UCSD-AML1 (cell line): ENCODE data around the gene RD3L.

Experiments
- DNase-seq: peaks from one replicate; lab custom pipeline; 2025; ENCODE audit not compliant: unreplicated experiment; lab: John Stamatoyannopoulos, UW

RD3L gene

DNA sequence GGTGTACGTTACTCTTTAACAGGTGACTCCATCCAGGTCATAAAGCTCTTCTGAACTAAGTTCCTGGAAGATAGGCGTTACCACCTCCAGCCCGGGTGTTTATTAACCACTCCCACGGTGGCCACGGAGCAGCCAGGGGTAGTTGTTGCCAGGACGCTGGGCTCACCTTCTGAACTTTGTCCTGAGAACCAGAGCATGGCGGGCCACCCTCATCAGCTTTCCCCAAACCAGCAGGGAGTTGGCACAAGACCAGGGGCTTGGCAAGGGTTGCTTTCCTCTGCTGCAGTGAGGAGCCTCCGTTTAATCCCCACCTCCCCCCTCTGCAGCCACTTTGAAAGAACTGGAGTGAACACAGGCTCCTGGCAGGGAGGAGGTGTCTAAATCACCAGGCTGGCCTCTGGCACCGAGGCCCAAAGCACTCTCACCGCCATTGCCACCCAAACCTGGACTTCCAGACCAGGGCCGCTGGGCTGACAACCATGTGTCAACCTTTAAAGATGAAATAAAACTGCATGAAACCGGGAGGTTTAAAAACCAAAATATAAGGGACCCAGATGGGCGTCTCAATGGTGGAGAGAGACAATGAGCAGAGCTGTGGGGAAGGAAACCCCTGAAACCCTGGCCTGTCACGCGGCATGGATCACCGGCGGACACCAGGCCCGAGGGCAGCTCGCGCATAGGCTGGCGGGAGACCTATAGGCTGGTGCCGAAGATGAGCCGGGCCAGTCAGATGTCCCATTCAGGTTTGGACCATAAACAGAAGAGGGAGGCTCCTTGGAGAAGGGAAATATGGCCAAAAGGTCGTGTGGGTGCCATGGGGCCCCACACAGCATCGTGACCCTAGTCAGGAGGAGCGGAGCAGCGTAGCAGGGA, 45.0 kb downstream of the RD3L start:
- no peak for DNase-seq

DNA sequence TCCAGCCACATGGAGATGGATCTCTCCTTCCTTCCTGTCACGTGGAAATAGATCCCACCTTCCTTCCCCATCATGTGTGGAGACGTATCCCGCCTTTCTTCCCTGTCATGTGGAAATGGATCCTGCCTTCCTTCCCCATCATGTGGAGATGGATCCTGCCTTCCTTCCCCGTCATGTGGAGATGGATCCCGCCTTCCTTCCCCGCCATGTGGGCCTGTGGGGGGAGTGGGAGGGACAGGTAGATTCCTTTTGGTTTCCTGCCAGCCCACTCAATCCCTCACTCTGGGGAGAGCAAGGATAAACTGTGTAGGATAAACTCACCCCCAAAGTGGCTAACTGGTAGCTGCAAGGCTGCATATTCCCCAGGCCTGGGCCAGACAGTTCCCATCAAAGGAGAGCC, 45.8 kb downstream of the RD3L start:
- DNase-seq = no peak

DNA sequence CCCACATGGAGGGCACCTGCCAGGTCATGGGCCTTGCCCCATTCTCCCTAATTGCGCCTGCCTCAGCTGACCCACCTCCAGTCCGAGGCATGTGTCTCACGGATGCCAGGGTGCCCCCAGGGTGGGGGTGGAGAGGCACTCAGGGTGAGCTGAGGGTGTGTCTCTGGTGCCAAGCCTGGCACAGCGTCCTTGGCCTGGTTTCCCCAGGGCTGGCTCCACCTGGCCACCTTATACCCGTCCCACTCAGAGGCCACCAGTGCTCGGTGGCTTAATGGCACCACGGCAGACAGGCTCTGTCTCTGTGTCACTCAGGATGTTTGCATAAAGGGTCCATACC, 47.6 kb downstream of the RD3L start:
- DNase-seq = no peak

DNA sequence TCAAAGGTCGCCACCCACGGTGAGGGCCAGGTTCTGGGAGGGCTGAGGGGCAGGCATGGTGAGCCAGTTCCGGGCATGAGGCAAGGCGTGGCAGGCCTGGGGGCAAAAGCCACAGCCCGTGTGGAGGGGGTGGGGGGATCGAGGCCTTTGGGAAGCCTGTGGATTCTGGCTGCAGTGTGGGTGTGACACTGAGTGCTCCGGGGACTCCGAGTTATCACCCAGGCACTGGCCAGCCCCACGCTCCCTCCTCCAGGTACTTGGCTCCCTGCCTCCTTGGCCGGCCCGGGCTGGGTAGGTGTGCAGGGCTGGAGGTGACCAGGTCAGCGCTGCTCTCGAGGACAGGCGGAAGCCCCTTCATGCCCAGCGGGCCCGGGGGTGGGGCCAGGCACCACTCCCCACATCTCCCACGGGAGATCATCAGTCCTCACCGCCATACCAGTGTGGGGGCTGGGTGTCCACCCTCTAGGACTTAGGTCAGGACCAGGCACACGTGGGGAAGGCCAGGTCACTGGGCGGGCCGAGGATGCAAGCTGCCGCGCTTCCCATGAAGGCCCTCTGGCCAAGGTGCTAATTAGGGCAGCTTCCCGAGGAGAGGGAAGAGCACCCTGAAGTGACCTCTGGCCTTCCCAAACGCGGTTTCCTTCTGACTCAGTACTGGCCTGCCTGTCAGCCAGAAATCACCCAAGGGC, 48.2 kb downstream of the RD3L start:
- no peak for DNase-seq

DNA sequence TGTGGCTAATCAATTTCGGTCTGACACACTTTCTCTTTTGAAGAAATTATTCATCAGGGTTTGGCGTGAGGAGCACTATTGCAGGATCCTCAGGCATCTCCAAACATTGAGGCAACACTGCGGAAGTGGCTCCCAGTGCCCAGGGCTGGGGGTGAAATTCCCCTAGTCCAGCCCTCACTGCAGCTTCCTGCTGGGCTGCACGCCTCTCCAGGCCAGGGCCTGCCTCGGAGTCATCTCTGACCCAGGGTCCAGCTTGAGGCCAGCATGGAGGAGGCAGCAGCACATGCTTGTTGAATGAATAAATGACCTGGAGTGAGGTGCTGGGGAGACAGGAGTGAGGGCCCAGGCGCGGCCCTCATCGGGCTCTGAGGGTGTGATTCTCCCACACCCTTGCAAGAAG, 50.1 kb downstream of the RD3L start:
- no peak for DNase-seq

DNA sequence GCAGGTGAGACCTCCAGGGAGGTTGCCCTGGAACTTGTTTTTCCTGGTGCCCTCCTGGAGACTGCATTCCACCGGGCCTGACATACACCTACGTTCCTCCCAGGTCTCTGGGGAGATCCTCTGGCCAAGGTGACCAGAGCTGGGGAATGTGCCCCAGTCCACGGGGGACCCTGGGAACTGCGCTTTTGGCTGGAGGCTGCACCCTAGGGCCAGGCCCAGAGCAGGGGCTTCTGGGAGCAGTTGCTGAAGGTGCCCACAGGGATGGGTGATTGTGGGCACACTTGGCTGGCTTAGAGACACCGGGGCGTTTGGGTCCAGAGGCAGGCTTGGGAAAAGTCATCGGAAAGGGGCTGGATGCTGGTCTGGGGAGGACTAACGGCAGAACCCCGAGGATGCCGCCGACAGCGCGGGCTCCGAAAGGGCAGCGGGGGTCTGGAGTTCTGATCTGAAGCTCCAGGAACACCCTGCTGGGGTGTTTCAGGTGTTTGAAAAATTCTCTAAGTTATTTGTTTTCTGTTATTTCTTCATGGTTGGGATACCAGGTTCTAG, 50.6 kb downstream of the RD3L start:
- no peak for DNase-seq

DNA sequence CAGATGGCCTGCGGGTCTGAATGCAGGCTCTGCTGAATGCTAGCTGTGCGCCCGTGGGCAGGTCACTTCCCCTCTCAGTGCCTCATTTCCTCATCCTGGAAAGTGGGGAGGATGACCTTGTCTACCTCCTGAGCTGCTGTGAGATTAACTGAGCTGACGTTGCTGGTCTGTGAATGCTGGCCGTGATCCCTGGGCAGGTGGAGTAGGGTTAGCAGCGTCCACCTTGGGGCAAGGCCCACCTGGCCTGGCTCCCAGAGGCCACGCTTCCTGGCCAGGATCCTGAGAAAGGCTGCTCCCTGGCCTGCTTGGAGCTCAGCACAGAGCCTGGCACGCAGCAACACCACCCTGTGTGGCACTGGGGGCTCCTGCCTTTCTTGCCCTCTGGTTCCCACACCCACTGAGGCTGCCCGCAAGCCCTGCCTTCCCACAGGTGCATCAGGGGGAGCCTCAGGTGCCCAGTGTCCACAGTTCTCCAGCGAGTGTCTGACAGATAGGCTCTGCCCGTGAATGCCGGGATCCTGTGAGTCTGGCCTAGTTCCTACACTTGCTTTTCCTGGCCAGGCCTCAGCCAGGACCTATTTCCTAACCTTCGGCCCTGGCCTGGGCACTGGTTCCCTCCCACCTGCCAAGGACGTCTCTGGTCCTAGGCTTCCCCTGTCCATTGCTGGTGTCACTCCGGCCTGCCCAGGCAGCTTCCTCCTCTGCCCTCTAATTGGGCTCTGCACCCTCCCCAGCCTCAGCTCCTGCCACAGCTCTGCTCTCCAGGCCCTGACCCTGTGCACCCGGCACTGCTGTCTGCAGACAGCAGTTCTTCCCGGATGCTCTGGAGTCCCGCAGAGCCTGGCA, 51.3 kb downstream of the RD3L start:
- no peak for DNase-seq
